ENCODE measurements around the gene CRABP1.

The CRABP1 gene

GRCh38 chr15:78397382-78397781 lies 57.2 kb downstream of the CRABP1 start:
- Histone ChIP-seq H3K27me3 (ENCODE audit: control insufficient read depth in 1 of 2, insufficient read depth in 2 of 2, low read length in 2 of 2) (no peaks in the 10 kb centered on the region), H3K4me3 (ENCODE audit: low read depth in 1 of 2, low read length in 2 of 2) (no peak overlapping the region), H3K9ac (ENCODE audit: low read length) (no peak overlapping the region), H3K27ac (ENCODE audit: low read depth, low read length) (no peak overlapping the region), H3K9me3 (ENCODE audit: low read length) (no peaks in the 10 kb centered on the region), H3K4me1 (ENCODE audit: insufficient read depth, low read length) (peaks cover 14% of the 10 kb centered on the region), H3K36me3 (ENCODE audit: insufficient read depth, low read length) (no peaks in the 10 kb centered on the region)
